SJCRH30 (cell line): ENCODE data around the gene OLIG2. TPM values are rescaled to one million over a fixed set of nuclear protein-coding genes. Genes with fewer than 3 reads are reported as not detected.

Experiments used
- DNase-seq, 2 experiments: peaks; one replicate each; pipeline ENCODE4 v3.0.0-alpha.2; 2015 to 2020
- H3K27ac ChIP-seq: fragments of 250-450 bp; sonication (Bioruptor Pico); 2 replicates; pipeline ENCODE4 v1.5.1; 2020; ENCODE audit warnings: mild to moderate bottlenecking, moderate library complexity
- H3K27me3 ChIP-seq: fragments of 250-450 bp; sonication (Bioruptor Pico); 2 replicates; pipeline ENCODE4 v1.5.1; 2020; ENCODE audit warnings: mild to moderate bottlenecking, moderate library complexity
- H3K36me3 ChIP-seq: fragments of 250-450 bp; sonication (Bioruptor Pico); 2 replicates; pipeline ENCODE4 v1.5.1; 2020; ENCODE audit warnings: mild to moderate bottlenecking, moderate library complexity
- H3K4me1 ChIP-seq: fragments of 250-450 bp; sonication (Bioruptor Pico); 2 replicates; pipeline ENCODE4 v1.5.1; 2020; ENCODE audit warnings: mild to moderate bottlenecking, moderate library complexity
- H3K4me3 ChIP-seq: fragments of 250-450 bp; sonication (Bioruptor Pico); 2 replicates; pipeline ENCODE4 v1.5.1; 2020; ENCODE audit warnings: mild to moderate bottlenecking, moderate library complexity
- H3K9me3 ChIP-seq: fragments of 250-450 bp; sonication (Bioruptor Pico); replicated peaks from 2 replicates; pipeline ENCODE4 v1.5.1; 2020; ENCODE audit warnings: mild to moderate bottlenecking, moderate library complexity
- total RNA-seq: library from RNA; depleted of rRNA; stranded (reverse); fragments of >200 nt; shearing (Covaris generic); gene quantifications from 2 replicates; pipeline ENCODE4 v1.2.3, GENCODE V29; 2014; rRNA removed

OLIG2 gene
- total RNA-seq, result 15.9 and 17.2 TPM in 2 replicates

- Histone ChIP-seq H3K36me3 (peaks cover 10% of the 10 kb centered on the region), H3K4me1 (peaks cover 6% of the 10 kb centered on the region; the same call in 1 of the 2 replicates), H3K27me3 (no peaks in the 10 kb centered on the region), H3K27ac (peak within 1 kb of the TSS; percentile 58), H3K4me3 (peak within 1 kb of the TSS; percentile 69), H3K9me3 (no peaks in the 10 kb centered on the region)
- peak; percentile 96 to 97 for DNase-seq
Observed at GRCh38 chr21:33025489-33026442, at the start of gene OLIG2. Gene OLIG2, plus strand, starts transcription at chr21:33025935. Its CDS starts 928 bp downstream, at chr21:33026863.

- H3K4me3 ChIP-seq, result no peak overlapping the region
- no peaks in the 10 kb centered on the region for H3K36me3 ChIP-seq
- H3K9me3 ChIP-seq, result no peaks in the 10 kb centered on the region
- no peak overlapping the region for H3K27ac ChIP-seq
- H3K4me1 ChIP-seq, result no peaks in the 10 kb centered on the region
- DNase-seq, result no peak
- peaks cover 8% of the 10 kb centered on the region; the same call in 1 of the 2 replicates for H3K27me3 ChIP-seq
Observed at GRCh38 chr21:32976791-32977190, 48.9 kb upstream of the OLIG2 start.

DNA sequence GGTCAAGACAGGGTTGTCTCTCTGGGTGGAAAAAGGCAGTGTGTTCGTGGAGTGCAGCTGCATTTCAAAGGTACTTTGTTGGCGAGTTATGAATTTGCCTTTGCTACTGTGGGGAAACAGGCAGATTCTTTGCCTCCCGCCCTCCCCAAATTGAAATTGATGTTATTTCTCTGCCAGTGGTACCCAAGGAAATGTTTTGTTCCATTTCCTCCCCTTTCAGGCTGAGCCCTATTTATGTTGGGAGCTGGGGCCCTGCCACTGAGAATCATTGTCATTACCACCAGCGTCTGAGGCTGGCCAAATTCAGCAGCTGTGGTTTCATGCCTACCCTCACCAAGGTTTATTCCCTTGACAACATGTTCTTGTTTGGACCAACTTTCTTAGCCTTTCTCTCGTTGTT is 48.5 kb upstream of the OLIG2 start:
- Histone ChIP-seq H3K36me3 (no peaks in the 10 kb centered on the region), H3K27me3 (peaks cover 8% of the 10 kb centered on the region; the same call in 1 of the 2 replicates), H3K9me3 (no peaks in the 10 kb centered on the region), H3K27ac (no peak overlapping the region), H3K4me1 (no peaks in the 10 kb centered on the region), H3K4me3 (no peak overlapping the region)
- DNase-seq, result no peak

- DNase-seq, result no peak
- no peaks in the 10 kb centered on the region for H3K4me1 ChIP-seq
- H3K27ac ChIP-seq, result no peak overlapping the region
- no peaks in the 10 kb centered on the region for H3K36me3 ChIP-seq
- H3K9me3 ChIP-seq, result no peaks in the 10 kb centered on the region
- H3K4me3 ChIP-seq, result no peak overlapping the region
- peaks cover 8% of the 10 kb centered on the region; the same call in 1 of the 2 replicates for H3K27me3 ChIP-seq
Observed at GRCh38 chr21:32978331-32979270, 47.1 kb upstream of the OLIG2 start.

- Histone ChIP-seq H3K36me3 (no peaks in the 10 kb centered on the region), H3K4me1 (no peaks in the 10 kb centered on the region), H3K27me3 (peaks cover 8% of the 10 kb centered on the region; the same call in 1 of the 2 replicates), H3K9me3 (no peaks in the 10 kb centered on the region), H3K4me3 (no peak overlapping the region), H3K27ac (no peak overlapping the region)
- DNase-seq, result no peak
Observed at GRCh38 chr21:32979598-32980268, 46.0 kb upstream of the OLIG2 start.

DNA sequence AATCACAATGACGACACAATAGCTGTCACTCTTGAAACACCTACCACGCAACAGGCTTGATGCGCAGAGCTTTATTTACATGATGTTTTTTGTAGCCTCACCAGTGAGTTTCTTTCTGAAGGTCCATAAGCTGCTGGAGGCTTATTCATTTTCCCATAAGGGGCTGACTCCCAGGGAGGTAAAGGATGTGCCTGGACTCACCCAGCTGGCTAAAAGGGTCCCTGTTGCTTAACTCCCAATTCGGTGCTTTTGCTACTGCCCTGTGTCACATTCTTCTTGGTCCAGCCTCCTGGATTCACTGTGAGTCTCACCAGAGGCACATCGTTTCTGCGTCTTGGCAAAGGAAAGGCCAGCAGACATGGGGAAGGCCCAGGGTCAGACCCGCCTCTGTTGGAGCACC is 44.6 kb upstream of the OLIG2 start:
- Histone ChIP-seq H3K9me3 (no peaks in the 10 kb centered on the region), H3K36me3 (no peaks in the 10 kb centered on the region), H3K27me3 (peaks cover 8% of the 10 kb centered on the region; the same call in 1 of the 2 replicates), H3K4me3 (no peak overlapping the region), H3K4me1 (no peaks in the 10 kb centered on the region), H3K27ac (no peak overlapping the region)
- DNase-seq, result no peak

GRCh38 chr21:32990666-32991065 is 35.1 kb upstream of the OLIG2 start:
- no peak overlapping the region for H3K4me3 ChIP-seq
- H3K4me1 ChIP-seq, result no peaks in the 10 kb centered on the region
- no peaks in the 10 kb centered on the region for H3K36me3 ChIP-seq
- H3K27ac ChIP-seq, result no peak overlapping the region
- H3K27me3 ChIP-seq, result no peaks in the 10 kb centered on the region
- no peaks in the 10 kb centered on the region; the same call in 1 of the 2 replicates for H3K9me3 ChIP-seq
- no peak for DNase-seq

GRCh38 chr21:32991361-32991760 is 34.4 kb upstream of the OLIG2 start:
- Histone ChIP-seq H3K4me1 (no peaks in the 10 kb centered on the region), H3K36me3 (no peaks in the 10 kb centered on the region), H3K9me3 (no peaks in the 10 kb centered on the region; the same call in 1 of the 2 replicates), H3K4me3 (no peak overlapping the region), H3K27me3 (no peaks in the 10 kb centered on the region), H3K27ac (no peak overlapping the region)
- no peak for DNase-seq

DNA sequence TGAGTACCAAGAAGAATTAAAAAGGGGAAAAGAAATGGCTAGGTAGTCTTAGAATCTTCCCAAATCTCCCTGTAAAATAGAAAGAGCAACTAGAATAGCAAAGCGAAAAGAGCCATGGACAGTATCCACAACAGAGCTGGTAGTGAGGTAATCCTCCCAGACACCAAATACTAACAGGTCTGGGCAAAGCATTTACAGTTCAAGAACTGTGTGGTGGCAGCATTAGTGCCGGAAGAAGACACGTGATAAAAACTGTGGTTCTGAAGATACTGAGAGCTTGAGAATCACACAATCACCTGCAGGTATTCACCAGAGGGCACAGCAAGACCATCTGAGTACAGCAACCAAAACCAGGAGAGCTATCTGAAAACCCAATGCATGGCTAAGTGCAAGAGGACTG is 31.8 kb upstream of the OLIG2 start:
- H3K4me1 ChIP-seq, result no peaks in the 10 kb centered on the region
- DNase-seq, result no peak
- H3K27ac ChIP-seq, result no peak overlapping the region
- H3K9me3 ChIP-seq, result peaks cover 3% of the 10 kb centered on the region; the same call in 1 of the 2 replicates
- H3K27me3 ChIP-seq, result no peaks in the 10 kb centered on the region; the same call in 1 of the 2 replicates
- H3K4me3 ChIP-seq, result no peak overlapping the region
- no peaks in the 10 kb centered on the region for H3K36me3 ChIP-seq

DNA sequence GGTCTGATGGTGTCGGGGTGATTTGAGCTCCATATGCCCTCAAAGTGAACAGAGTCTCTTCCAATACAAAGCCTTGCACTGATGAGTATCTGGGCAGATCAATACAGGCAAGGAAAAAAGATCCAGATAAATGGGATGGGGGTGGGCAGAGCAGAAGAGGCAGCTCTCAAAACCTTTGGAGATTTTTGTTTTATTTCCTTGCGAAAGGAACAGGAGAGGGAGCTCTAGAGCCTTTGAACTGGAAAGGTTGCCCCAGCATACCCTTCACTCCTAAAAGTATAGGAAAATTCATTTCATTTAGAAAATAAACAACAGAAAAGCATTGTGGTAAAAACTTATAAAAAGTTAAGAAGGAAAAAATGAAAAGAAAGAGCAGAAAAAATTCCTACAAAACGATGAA is 31.4 kb upstream of the OLIG2 start:
- no peak overlapping the region for H3K27ac ChIP-seq
- no peak overlapping the region for H3K4me3 ChIP-seq
- H3K4me1 ChIP-seq, result no peaks in the 10 kb centered on the region
- H3K36me3 ChIP-seq, result no peaks in the 10 kb centered on the region
- peaks cover 3% of the 10 kb centered on the region; the same call in 1 of the 2 replicates for H3K9me3 ChIP-seq
- DNase-seq, result peak in 1 of 2 experiments; percentile 48
- no peaks in the 10 kb centered on the region; the same call in 1 of the 2 replicates for H3K27me3 ChIP-seq

DNA sequence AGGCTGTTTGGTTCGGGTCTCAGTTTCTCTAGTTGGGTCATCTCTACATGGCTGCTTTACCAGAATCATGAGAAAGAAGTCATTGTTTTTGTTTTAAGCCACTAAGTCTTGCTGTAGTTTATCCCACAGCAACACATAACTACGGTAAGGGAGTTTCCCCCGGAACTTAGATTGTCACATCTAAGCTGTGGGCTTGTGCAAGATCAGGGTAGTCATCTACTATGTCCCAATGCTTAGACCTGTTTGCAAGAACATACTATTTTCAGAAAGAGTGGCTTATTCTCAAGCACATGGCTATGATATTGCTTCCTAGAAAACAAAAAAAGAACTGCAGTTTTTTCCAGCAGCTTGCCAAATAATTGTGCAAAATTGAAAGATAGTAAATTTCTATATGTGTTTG is 18.0 kb upstream of the OLIG2 start:
- no peaks in the 10 kb centered on the region for H3K4me1 ChIP-seq
- H3K4me3 ChIP-seq, result no peak overlapping the region
- H3K36me3 ChIP-seq, result no peaks in the 10 kb centered on the region
- no peak for DNase-seq
- no peaks in the 10 kb centered on the region for H3K27me3 ChIP-seq
- no peaks in the 10 kb centered on the region for H3K9me3 ChIP-seq
- no peak overlapping the region for H3K27ac ChIP-seq

- H3K27ac ChIP-seq, result no peak overlapping the region
- no peak for DNase-seq
- no peaks in the 10 kb centered on the region for H3K9me3 ChIP-seq
- H3K4me1 ChIP-seq, result no peaks in the 10 kb centered on the region
- no peaks in the 10 kb centered on the region for H3K36me3 ChIP-seq
- H3K4me3 ChIP-seq, result no peak overlapping the region
- no peaks in the 10 kb centered on the region for H3K27me3 ChIP-seq
Observed at GRCh38 chr21:33008333-33009051, 17.2 kb upstream of the OLIG2 start.

- Histone ChIP-seq H3K4me1 (peaks cover 3% of the 10 kb centered on the region; the same call in 1 of the 2 replicates), H3K27me3 (no peaks in the 10 kb centered on the region), H3K9me3 (no peaks in the 10 kb centered on the region), H3K36me3 (no peaks in the 10 kb centered on the region), H3K27ac (no peak overlapping the region), H3K4me3 (no peak overlapping the region)
- DNase-seq, result no peak
Observed at GRCh38 chr21:33010931-33011330, 14.8 kb upstream of the OLIG2 start.
